GM21515 (cell line): ENCODE results near the gene PKMYT1.

Experiments used
- ATAC-seq: cut with Tn5 transposase; IDR thresholded peaks from one replicate; pipeline ENCODE4 v1.9.1; 2021; ENCODE audit not compliant: unreplicated experiment

Gene PKMYT1

DNA sequence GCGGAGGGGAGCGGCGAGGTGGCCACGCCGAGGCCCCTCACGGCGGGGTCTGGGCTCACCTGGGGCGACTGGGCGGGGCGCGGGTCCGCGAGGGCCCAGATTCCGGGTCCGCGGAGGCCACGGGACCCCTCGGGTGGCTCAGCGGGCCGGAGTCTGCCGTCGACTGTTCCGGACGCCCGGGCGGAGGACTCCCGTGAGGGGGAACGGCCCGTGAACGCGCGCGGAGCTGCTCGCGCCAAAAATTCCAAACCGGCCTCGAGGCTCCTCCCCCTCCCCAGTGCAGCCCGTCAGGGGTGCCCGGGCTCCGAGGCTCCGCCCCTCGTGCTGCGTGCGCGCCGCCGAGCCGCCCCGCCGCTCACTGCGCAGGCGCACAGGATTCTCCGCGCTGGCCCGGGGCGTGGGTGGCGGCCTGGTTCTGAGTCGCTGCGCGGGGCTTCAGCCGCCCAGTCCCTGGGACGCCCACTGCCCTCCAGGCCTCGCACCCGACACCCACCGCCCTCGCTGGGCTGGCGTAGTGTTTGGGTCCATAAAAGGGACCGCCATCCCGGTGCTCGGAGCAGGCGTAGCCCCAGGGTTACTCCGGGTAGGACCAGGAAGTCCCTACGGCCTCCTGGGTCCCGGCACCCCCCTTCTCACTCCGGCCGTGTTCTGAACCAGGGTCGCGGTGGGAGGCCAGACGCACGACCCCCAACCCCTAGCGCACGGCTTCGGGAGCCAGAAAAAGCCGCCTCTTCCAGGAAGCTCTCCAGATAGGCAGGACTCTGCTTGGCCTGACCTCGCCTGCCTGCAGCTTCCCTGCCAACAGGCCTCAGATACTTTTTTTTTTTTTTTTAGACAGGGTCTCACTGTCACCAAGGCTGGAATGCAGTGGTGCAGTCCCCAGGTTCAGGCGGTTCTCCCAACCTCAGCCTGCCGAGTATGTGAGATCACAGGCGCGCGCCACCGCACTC is at the start of gene PKMYT1:
Gene PKMYT1, minus strand, starts transcription at position 220 of the 950 bp plus-strand sequence. CDS start 789 bp downstream, outside the sequence.
- ATAC-seq = peak; percentile 68

DNA sequence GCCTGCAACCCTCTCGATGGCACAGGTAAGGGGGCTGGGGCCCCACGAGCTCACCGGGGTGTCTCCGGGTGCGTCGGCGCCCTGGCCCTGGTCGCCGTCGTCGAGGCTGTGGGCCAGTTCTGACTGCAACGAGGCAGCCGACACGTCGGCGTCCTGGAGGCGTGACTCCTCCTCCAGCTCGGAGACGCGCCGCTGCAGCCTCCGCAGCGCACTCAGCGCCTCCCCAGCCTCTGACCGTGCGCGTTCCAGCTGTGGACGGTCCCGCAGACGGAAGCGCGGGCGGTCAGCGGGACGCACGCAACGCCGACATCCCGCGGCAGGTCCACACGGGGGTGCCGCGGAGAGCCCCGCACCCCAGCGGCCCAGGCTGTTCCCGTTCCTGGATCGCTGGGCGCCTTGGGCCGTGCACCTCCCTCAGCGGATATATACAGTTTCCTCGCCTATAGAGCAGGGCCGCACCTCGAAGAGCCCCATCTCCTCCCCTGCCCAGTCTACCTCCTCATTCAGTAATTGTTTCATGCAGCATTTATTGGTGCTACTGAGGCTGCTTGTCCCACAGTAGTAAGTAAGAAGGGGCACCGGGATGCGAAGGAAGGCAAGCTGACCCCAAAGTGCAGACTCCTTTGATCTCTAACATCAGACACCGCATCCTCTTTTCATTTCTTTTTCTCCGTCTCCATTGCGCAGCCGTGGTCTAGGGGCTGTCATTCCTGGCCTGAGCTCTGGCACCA is 49.4 kb upstream of the PKMYT1 start:
- ATAC-seq = no peak

DNA sequence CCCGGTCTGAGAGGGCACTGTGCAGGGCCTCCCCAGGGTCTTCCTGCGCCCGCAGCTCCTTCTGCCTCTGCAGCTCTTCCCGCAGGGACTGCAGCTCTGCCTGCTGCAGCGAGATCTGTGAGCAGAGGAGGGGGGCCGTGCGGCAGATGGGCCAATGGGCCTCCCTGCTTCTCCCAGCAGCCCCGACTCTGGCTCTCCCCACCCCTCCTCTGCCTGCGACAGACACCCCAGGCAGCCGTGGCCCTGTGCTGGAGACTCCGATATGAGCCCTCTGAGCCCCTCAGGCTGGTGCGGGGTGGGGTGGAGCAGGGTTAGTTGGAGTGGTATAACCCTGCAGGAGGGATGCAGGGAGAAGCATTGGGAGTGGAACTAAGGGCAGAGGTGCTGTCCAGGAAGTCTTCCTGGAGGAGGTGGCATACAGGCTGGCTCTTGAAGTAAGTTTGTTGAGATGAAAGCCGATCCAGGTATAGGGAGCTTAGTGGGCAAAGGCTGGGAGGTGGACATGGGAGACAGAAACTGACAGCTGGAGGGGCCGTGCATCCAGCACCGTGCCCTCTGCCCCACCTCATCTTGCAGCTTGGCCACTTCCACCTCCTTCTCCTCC is 48.6 kb upstream of the PKMYT1 start:
- ATAC-seq = no peak

DNA sequence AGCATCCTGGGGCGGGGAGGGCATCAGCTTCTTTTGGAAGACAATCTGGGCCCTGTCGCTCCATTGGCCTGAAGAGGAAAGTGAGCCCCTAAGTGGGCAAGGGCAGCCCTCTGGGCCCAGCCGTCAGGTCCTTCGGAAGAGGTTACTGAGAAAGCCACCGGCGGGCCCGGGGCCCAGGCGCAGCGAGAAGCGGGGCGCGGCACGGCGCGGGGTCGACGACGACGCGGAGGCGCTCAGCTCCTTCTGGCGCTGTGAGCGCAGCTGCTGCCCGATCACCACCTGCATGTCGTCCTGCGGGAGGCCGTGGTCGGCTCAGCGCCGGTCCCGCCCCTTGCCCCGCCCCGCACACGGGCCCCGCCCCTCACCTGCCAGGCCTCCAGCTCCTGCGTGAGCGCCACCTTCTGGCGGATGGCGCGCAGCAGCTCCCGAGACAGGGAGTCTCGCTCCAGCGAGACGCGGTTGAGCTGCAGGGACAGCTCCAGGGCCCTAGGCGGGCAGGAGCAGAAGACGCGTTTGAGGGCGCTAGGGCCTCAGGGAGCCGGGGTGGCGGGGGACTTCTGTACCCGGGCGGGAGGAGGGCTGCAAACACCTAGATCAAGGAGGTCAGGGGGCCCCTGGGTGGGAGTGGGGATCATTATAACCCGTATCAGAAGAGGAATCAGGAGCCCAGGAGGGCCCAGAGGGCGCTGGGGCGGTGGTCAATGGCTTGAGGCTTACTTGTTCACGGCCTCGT is 47.9 kb upstream of the PKMYT1 start:
- no peak for ATAC-seq

DNA sequence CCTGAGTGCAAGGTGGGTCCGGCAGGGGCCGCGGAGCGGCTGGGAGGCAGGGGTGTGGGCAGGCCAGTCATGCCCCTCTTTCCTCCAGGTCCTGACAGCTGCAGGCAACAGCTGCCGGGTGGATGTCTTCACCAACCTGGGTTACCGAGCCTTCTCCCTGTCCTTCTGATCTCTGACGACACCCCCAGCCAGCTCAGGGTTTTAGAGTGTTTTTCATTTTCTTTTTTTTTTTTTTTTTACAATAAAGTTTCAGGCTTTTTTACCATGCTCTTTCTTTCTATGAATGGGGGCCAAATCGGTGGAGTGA is 47.2 kb upstream of the PKMYT1 start:
- no peak for ATAC-seq

DNA sequence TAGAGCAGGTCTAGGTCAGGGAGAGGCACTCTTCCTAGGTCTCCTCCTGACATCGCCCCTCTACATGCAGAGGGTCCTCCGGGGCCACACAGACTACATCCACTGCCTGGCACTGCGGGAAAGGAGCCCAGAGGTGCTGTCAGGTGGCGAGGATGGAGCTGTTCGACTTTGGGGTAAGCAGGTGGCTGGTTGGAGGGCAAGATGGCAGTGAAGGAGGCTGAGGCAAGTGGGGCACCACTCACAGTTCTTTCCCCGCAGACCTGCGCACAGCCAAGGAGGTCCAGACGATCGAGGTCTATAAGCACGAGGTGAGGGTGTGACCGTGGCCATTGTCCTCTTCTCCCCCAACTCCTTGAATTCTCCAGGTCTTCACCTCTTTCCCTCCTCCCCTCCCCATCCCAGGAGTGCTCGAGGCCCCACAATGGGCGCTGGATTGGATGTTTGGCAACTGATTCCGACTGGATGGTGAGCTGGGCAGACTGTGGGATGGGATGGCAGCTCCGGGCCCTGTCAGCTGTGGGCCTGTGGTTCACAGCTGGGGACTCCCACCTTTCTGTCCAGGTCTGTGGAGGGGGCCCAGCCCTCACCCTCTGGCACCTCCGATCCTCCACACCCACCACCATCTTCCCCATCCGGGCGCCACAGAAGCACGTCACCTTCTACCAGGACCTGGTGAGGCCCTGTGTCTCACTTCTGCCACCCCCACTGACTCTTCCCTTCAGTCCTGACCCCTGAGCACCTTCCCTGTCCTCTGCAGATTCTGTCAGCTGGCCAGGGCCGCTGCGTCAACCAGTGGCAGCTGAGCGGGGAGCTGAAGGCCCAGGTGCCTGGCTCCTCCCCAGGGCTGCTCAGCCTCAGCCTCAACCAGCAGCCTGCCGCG is 46.6 kb upstream of the PKMYT1 start:
- ATAC-seq = no peak

DNA sequence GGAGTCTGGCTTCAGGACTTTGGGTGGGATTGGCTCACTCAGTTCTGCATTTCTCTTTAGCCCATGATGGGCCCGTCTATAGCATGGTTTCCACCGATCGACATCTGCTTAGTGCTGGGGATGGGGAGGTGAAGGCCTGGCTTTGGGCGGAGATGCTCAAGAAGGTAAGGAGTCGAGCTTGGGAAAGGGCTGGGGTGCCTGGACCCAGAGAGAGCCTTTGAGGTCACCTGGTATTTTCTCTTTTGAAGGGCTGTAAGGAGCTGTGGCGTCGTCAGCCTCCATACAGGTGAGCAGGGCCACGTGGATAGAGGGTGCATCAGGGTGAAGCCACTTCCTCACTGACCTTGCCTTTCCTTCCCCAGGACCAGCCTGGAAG is 45.7 kb upstream of the PKMYT1 start:
- ATAC-seq = no peak

DNA sequence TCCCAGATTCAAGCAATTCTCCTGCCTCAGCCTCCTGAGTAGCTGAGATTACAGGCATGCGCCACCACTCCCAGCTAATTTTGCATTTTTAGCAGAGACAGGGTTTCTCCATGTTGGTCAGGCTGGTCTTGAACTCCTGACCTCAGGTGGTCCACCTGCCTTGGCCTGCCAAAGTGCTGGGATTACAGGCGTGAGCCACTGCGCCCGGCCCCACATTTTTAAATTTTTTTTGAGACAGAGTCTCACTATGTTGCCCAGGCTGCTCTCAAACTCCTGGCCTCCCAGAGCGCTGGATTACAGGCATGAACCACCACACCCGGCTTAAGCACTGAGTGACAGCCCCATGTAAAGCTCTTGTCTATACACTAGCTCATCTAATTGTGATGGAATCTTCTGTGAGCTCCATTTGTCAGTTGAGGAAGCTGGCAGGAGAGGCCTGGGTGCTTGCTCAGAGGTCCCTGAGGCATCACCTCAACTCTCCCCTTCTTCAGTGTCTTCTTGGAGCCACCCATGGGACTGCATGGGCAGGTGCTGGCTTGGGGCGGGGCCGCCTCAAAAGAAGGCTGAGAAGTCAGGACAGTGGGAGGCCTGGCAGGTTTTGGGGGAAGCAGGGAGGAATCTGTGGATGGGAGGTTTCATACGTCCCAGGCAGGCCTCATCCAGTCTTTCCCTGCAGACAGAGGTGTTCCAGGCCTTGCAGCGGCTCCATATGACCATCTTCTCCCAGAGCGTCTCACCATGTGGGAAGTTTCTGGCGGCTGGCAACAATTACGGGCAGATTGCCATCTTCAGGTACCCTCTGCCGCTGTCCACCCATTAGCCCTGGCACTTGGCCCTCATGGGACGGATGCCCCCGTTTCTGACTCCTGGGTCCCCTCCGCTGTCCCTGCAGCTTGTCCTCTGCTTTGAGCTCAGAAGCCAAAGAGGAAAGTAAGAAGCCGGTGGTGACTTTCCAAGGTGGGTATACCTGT is 45.1 kb upstream of the PKMYT1 start:
- no peak for ATAC-seq

DNA sequence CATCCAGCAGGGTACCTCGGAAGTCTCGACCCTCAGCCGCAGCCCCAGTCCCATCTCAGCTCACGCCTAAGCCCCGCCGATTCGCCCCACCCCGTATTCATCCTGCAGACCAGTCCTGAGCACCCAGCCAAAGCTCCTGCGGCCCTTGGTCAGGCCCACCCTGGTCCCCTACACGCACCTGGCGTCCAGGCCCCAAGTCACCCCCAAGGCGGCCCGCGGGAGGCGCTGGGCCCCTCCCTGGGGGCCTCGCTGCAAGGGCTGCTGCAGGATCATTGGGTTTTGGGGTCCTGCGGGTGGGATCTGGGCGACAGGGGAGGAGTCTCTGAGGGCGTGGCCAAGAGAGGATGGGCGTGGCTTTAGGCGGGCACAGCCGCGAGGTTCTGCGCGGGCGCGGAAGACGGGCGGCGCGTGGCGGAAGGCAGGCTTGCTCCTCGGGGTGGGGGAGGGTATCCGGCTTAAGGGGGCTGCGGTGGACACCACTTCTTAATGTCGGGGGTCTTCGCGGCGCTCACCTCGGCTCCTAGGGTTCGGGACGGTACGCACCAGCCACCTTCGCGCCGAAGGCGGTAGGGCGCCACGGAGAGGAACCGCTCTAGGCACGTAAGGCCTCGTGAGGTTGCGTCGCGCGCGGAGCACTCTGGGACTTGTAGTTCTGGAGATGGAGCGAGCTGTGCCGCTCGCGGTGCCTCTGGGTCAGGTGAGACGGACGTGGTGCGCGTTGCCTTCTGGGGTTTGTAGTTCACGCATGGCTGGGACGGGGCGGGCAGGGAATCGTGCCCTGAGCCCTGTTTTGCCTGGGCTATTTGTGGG is 43.6 kb upstream of the PKMYT1 start, which contains the start of the genes HCFC1R1 and THOC6:
Gene HCFC1R1, minus strand, starts transcription at position 274 of the 810 bp plus-strand sequence. Its CDS starts 1 bp downstream, at position 273.
Gene THOC6, plus strand, starts transcription at position 367 of the 810 bp plus-strand sequence. Its CDS starts 292 bp downstream, at position 659.
- peak; percentile 71 for ATAC-seq

DNA sequence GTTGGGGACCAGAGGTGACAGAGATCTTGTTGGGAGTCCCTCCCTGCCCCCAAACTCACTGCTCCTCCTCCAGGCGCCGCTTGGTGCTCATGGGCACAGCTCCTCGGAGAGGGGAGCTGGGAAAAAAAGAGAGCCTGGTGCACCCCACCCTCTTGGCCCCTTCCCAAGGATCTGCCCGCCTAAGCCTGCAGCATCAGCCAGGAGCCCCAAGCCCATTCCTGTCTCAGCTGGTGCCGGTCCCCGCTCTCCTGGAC is 43.1 kb upstream of the PKMYT1 start:
- ATAC-seq = no peak

DNA sequence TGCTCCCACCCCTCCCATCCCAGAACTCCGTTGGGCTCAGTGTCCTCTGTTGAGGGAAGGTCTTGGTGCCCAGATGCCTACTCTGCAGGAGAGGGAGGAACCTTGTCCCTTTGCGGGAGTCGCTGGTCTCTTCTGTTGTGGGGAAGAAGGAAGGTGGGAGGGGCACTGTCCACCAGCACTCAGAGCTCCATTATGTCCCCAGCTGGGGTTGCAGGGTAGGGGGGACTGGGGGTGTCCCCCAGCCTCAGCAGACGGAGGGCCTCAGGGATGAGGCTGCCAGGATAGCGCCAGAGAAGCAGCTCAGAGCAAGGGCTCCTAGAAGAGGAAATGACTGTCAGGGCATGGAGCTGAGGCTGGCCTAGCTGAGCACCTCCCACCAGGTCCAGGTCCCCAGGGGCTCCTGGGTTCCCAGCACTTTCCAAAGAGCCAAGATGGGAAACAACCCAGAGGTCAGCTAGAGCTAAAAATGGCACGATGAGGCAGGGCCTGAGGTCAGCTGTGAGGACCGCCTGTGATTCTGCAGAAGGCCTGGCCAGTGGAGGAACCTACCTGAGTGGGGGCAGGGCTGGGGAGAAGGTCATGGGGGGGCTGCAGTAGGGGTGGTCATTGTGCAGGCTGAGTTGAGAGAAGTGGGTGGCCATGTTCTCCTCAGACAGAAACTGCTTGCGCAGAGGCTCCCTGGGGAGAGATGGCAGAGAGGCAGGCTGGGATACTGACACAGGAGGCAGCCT is 42.6 kb upstream of the PKMYT1 start:
- ATAC-seq = no peak

DNA sequence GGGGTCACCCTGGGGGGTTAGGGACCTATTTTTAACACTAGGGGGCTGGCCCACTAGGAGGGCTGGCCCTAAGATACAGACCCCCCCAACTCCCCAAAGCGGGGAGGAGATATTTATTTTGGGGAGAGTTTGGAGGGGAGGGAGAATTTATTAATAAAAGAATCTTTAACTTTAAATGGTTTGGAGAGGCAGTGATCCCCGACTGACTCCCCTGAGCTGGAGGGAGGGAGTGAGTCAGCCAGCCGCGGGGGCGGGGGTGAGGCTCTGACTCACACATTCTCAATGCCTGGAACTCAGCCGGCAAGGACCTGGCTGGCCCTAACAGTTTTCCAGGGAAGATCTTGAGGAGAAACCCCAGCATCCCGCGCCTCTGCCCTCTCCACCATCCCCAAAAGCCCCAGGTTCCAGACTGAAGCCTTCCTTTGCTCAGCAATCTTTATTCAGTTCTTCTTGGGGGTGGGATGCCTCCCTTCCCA is 42.0 kb upstream of the PKMYT1 start:
- no peak for ATAC-seq

DNA sequence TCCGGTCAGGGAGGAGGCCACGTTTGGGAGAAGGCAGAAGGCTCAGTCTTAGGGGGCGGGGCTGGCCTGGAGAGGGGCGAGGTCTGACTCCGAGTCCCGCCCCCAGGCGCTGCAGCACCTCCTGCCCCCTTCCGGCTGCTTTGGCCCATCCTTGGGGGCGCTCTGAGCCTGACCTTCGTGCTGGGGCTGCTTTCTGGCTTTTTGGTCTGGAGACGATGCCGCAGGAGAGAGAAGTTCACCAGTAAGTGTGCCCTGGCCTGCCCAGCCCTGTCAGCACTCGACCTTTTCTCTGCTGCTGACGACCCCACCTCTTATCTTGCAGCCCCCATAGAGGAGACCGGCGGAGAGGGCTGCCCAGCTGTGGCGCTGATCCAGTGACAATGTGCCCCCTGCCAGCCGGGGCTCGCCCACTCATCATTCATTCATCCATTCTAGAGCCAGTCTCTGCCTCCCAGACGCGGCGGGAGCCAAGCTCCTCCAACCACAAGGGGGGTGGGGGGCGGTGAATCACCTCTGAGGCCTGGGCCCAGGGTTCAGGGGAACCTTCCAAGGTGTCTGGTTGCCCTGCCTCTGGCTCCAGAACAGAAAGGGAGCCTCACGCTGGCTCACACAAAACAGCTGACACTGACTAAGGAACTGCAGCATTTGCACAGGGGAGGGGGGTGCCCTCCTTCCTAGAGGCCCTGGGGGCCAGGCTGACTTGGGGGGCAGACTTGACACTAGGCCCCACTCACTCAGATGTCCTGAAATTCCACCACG is 41.4 kb upstream of the PKMYT1 start:
- ATAC-seq = no peak

DNA sequence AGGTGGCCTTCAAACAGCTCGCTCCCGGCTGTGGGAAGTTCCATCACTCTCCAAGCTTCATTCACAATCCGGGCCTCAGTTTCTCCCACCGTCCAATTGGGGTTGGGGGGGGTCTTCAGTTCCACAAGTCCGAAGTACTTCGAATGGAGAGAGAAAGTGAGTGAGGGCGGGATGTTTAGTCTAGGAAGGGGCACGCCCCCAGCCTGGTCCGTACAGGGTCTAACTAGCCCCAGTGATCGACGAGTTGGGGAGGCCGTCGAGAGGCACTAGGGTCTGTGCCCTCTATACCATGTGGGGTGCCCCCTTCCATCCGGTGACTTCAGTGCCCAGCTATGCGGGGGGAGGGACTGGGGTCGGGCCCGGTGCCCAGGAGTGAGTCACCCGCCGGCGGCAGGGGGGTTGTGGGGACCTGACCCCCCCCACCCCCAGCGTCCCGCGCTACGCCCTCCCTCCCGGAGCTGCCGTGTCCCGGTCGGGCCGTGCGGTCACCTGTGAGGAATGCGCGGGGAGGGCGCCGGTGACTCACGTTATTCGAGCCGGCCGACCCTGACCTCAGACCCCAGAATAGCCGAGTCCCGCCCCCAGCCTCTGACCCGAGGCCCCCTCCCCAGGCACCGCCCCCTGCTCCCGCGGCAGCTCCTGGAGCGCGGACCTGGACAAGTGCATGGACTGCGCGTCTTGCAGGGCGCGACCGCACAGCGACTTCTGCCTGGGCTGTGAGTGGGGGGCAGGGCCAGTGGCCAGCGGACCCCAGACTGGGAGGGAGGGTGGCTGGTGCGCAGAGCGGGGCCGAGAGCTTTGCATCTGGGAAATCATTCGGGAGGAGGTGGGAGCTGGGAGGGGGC is 40.6 kb upstream of the PKMYT1 start:
- no peak for ATAC-seq

DNA sequence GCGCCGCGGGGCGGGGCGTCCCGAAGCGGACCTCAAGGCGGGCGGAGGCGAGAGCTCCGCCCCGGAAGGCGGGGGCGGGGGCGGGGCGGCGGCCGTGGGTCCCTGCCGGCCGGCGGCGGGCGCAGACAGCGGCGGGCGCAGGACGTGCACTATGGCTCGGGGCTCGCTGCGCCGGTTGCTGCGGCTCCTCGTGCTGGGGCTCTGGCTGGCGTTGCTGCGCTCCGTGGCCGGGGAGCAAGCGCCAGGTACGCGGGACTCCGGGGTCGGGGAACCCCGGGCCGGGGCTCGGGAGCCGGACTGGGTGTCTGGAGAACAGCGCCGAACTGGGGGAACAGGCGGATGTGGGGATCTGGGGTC is 40.0 kb upstream of the PKMYT1 start, which contains the start of gene TNFRSF12A:
Gene TNFRSF12A, plus strand, starts transcription at position 122 of the 357 bp plus-strand sequence. Its CDS starts 30 bp downstream, at position 152.
- ATAC-seq = no peak
